HepG2 (cell line): Measurements from ENCODE around the gene DDX20. TPM values are rescaled to one million over a fixed set of nuclear protein-coding genes. Genes with fewer than 3 reads are reported as not detected.

ENCODE experiments used
- KDM3A ChIP-seq: IDR thresholded peaks from 2 replicates; pipeline ENCODE4 v1.6.1; 2018; ENCODE audit warnings: low read depth, missing compliant biosample characterization
- KLF11 ChIP-seq: IDR thresholded peaks from 2 replicates; pipeline ENCODE4 v1.6.1; 2016; ENCODE audit warnings: missing compliant biosample characterization
- NFE2 ChIP-seq: sonication (generic); formaldehyde crosslinking; IDR thresholded peaks from 2 replicates; pipeline ENCODE4 v1.4.0; 2020; ENCODE audit warnings: missing genetic modification reagents
- RXRB ChIP-seq: IDR thresholded peaks from 2 replicates; pipeline ENCODE4 v1.6.1; 2016; ENCODE audit warnings: borderline replicate concordance, missing genetic modification reagents, missing compliant biosample characterization
- SKI ChIP-seq: fragments of 450-650 bp; IDR thresholded peaks from one replicate; pipeline ENCODE4 v1.6.1; 2018; ENCODE audit warnings: mild to moderate bottlenecking; ENCODE audit not compliant: partially characterized antibody
- SMAD1 ChIP-seq: sonication (generic); formaldehyde crosslinking; IDR thresholded peaks from 2 replicates; pipeline ENCODE4 v1.4.0; 2020; ENCODE audit warnings: missing genetic modification reagents, low read depth, mild to moderate bottlenecking, borderline replicate concordance
- STAT5B ChIP-seq: sonication (generic); formaldehyde crosslinking; IDR thresholded peaks from 2 replicates; pipeline ENCODE4 v1.4.0; 2020; ENCODE audit warnings: missing genetic modification reagents
- ZBTB21 ChIP-seq: sonication (generic); formaldehyde crosslinking; IDR thresholded peaks from 2 replicates; pipeline ENCODE4 v1.4.0; 2020; ENCODE audit warnings: missing genetic modification reagents
- ZFY ChIP-seq: sonication (generic); formaldehyde crosslinking; IDR thresholded peaks from 2 replicates; pipeline ENCODE4 v1.4.0; 2020; ENCODE audit warnings: missing genetic modification reagents
- ZNF274 ChIP-seq: sonication (generic); formaldehyde crosslinking; IDR thresholded peaks from 2 replicates; pipeline ENCODE4 v1.5.1; 2020; ENCODE audit warnings: mild to moderate bottlenecking, missing genetic modification reagents
- ZNF724P ChIP-seq: sonication (generic); formaldehyde crosslinking; IDR thresholded peaks from 2 replicates; pipeline ENCODE4 v1.8.0; 2022; ENCODE audit warnings: missing genetic modification reagents, borderline replicate concordance
- ZNF891 ChIP-seq: sonication (generic); formaldehyde crosslinking; IDR thresholded peaks from 2 replicates; pipeline ENCODE4 v1.5.0; 2020; ENCODE audit warnings: mild to moderate bottlenecking, missing genetic modification reagents
- ZZZ3 ChIP-seq: sonication (generic); formaldehyde crosslinking; IDR thresholded peaks from 2 replicates; pipeline ENCODE4 v1.4.0; 2020; ENCODE audit warnings: missing genetic modification reagents, mild to moderate bottlenecking, borderline replicate concordance
- polyA plus RNA-seq, 8 experiments: library from polyadenylated mRNA; depleted of rRNA in 3 of 8; stranded (reverse) in 7 of 8; unstranded in 1 of 8; fragments of >200 nt; fragmentation: Illumina TruSeq in 4 of 8; extraction: Trizol in 4 of 8; gene quantifications; 2 replicates each; pipeline versions ENCODE4 v1.2.1 to v1.2.3, GENCODE V29; 2011 to 2016; ENCODE audit warnings: low read depth in 4 of 8, missing spikeins in 1 of 8, mixed read lengths in 1 of 8; ENCODE audit not compliant: insufficient read depth in 1 of 8
- total RNA-seq, 5 experiments: library from RNA; depleted of rRNA; stranded (reverse); fragments of >200 nt; fragmentation: Illumina TruSeq; extraction: Trizol; gene quantifications; 2 replicates each; pipeline ENCODE4 v1.2.3, GENCODE V29; 2016; ENCODE audit warnings: low read depth in 1 of 5
- TF ChIP-seq, protein P1 (sequence below): sonication (generic); formaldehyde crosslinking; IDR thresholded peaks from 2 replicates; pipeline ENCODE4 v1.8.1; 2023; ENCODE audit warnings: mild to moderate bottlenecking, moderate library complexity, missing genetic modification reagents
- TF ChIP-seq, protein P2 (sequence below): IDR thresholded peaks from 2 replicates; pipeline ENCODE4 v1.6.1; 2016; ENCODE audit warnings: low read depth, borderline replicate concordance
- TF ChIP-seq, protein P3 (sequence below): IDR thresholded peaks from 2 replicates; pipeline ENCODE4 v1.6.1; 2016
- TF ChIP-seq, protein P4 (sequence below): sonication (generic); formaldehyde crosslinking; IDR thresholded peaks from 2 replicates; pipeline ENCODE4 v1.8.0; 2022; ENCODE audit warnings: missing genetic modification reagents, mild to moderate bottlenecking, inconsistent platforms, borderline replicate concordance
- TF ChIP-seq, protein P5 (sequence below): sonication (generic); formaldehyde crosslinking; IDR thresholded peaks from 2 replicates; pipeline ENCODE4 v1.5.1; 2020; ENCODE audit warnings: mild to moderate bottlenecking, missing genetic modification reagents
- TF ChIP-seq, protein P6 (sequence below): sonication (generic); formaldehyde crosslinking; IDR thresholded peaks from 2 replicates; pipeline ENCODE4 v1.4.0; 2020; ENCODE audit warnings: mild to moderate bottlenecking, low read depth, missing genetic modification reagents

Gene DDX20
- total and polyA plus RNA-seq, 2 of the 13 experiments (the other 11 are each of a cell fraction or from before 2014, with no cell fraction given): 4.0 to 14.3 TPM

DNA sequence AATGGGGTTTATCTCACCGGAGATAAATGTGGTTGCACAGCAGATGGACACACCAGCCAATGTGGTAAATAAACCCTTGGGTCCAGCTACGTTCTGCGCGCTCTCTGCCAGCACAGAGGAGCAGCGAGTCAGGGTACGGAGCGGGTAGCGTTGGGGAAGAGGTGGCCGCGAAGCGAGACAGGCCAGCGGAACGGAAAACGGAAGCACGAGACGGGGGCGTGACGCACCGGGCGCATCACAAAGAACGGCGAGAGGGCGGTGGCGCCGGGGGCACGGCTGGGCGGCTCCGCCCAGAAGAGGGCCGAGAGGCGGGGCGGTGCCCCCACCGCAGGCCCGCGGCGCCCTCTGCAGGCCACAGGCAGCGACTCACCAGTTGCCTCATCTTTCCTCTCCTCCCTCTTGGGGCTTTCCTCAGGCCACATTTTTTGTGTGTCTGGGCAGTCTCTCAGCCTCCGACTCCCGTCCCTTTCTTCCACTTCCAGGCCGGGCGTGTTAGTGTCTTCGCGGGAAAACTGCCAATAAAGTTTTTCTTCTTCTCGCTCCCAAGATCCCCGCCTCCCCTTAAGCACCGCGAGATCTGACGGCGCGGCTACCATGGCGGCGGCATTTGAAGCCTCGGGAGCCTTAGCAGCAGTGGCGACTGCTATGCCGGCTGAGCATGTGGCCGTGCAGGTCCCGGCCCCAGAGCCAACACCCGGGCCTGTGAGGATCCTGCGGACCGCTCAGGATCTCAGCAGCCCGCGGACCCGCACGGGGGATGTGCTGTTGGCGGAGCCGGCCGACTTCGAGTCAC, at the start of gene DDX20 (continued):
- TF ChIP-seq, protein P1, sequence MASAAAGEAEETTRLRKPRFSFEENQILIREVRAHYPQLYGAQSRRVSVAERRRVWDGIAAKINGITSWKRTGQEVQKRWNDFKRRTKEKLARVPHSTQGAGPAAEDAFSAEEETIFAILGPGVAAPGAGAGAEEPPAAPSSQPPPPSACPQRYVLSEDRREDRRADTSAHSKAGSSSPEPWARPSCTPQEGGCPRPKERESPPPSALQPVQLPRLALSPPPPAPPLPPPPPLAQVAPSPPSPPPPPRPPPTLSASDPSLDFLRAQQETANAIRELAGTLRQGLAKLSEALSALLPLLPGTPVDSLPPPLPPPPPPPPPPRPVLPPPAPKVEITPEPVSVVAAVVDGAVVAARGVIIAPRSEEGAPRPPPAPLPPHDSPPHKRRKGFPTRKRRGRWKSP (CRISPR knock-in tag): peak; percentile 70
- 0 out of 2 replicates have a peak, but pooled peaks have one; percentile 27 for TF ChIP-seq NFE2 (CRISPR knock-in tag)
- TF ChIP-seq ZFY (CRISPR knock-in tag): peak; percentile 84; the same call in 1 of the 2 replicates
- TF ChIP-seq SKI: peak; percentile 61
- 0 out of 2 replicates have a peak, but pooled peaks have one; percentile 12 for TF ChIP-seq SMAD1
- TF ChIP-seq, protein P2, sequence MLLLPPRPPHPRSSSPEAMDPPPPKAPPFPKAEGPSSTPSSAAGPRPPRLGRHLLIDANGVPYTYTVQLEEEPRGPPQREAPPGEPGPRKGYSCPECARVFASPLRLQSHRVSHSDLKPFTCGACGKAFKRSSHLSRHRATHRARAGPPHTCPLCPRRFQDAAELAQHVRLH: peak; percentile 34; the same call in 1 of the 2 replicates
- TF ChIP-seq ZNF274 (CRISPR knock-in tag): peak; percentile 15
- peak; percentile 71; the same call in 1 of the 2 replicates for TF ChIP-seq KDM3A (CRISPR knock-in tag)
- peak; percentile 89; the same call in 1 of the 2 replicates for TF ChIP-seq ZZZ3
- no peak; the same call in 1 of the 2 replicates for TF ChIP-seq ZBTB21
- TF ChIP-seq, protein P3, sequence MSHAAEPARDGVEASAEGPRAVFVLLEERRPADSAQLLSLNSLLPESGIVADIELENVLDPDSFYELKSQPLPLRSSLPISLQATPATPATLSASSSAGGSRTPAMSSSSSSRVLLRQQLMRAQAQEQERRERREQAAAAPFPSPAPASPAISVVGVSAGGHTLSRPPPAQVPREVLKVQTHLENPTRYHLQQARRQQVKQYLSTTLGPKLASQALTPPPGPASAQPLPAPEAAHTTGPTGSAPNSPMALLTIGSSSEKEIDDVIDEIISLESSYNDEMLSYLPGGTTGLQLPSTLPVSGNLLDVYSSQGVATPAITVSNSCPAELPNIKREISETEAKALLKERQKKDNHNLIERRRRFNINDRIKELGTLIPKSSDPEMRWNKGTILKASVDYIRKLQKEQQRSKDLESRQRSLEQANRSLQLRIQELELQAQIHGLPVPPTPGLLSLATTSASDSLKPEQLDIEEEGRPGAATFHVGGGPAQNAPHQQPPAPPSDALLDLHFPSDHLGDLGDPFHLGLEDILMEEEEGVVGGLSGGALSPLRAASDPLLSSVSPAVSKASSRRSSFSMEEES (CRISPR knock-in tag): peak; percentile 8
- no peak for TF ChIP-seq ZNF891 (CRISPR knock-in tag)
- TF ChIP-seq, protein P4, sequence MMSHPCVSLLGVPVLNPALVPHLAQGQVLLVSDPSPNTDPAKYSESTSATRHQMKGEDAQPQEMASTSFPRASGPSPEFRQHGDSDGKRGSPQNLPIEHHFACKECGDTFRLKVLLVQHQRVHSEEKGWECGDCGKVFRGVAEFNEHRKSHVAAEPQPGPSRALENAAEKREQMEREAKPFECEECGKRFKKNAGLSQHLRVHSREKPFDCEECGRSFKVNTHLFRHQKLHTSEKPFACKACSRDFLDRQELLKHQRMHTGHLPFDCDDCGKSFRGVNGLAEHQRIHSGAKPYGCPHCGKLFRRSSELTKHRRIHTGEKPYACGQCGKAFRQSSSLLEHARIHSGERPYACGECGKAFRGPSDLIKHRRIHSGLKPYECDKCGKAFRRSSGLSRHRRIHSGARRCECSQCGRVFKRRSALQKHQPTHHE (CRISPR knock-in tag): 0 out of 2 replicates have a peak, but pooled peaks have one; percentile 21
- peak; percentile 44; the same call in 1 of the 2 replicates for TF ChIP-seq RXRB (CRISPR knock-in tag)
- TF ChIP-seq ZNF724P (CRISPR knock-in tag): 0 out of 2 replicates have a peak, but pooled peaks have one; percentile 60
- TF ChIP-seq, protein P5, sequence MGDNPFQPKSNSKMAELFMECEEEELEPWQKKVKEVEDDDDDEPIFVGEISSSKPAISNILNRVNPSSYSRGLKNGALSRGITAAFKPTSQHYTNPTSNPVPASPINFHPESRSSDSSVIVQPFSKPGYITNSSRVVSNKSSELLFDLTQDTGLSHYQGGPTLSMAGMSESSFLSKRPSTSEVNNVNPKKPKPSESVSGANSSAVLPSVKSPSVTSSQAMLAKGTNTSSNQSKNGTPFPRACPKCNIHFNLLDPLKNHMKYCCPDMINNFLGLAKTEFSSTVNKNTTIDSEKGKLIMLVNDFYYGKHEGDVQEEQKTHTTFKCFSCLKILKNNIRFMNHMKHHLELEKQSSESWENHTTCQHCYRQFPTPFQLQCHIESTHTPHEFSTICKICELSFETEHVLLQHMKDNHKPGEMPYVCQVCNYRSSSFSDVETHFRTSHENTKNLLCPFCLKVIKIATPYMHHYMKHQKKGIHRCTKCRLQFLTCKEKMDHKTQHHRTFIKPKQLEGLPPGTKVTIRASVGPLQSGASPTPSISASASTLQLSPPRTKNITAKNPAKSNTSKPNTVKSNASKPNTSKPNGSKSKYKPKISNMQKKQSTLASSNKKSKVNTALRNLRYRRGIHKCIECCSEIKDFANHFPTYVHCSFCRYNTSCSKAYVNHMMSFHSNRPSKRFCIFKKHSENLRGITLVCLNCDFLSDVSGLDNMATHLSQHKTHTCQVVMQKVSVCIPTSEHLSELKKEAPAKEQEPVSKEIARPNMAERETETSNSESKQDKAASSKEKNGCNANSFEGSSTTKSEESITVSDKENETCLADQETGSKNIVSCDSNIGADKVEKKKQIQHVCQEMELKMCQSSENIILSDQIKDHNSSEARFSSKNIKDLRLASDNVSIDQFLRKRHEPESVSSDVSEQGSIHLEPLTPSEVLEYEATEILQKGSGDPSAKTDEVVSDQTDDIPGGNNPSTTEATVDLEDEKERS (CRISPR knock-in tag): peak; percentile 64; the same call in 1 of the 2 replicates
- TF ChIP-seq KLF11 (CRISPR knock-in tag): no peak
- TF ChIP-seq STAT5B (CRISPR knock-in tag): peak; percentile 63; the same call in 1 of the 2 replicates
- TF ChIP-seq, protein P6, sequence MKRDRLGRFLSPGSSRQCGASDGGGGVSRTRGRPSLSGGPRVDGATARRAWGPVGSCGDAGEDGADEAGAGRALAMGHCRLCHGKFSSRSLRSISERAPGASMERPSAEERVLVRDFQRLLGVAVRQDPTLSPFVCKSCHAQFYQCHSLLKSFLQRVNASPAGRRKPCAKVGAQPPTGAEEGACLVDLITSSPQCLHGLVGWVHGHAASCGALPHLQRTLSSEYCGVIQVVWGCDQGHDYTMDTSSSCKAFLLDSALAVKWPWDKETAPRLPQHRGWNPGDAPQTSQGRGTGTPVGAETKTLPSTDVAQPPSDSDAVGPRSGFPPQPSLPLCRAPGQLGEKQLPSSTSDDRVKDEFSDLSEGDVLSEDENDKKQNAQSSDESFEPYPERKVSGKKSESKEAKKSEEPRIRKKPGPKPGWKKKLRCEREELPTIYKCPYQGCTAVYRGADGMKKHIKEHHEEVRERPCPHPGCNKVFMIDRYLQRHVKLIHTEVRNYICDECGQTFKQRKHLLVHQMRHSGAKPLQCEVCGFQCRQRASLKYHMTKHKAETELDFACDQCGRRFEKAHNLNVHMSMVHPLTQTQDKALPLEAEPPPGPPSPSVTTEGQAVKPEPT (CRISPR knock-in tag): peak; percentile 81; the same call in 1 of the 2 replicates
